HK-2 (cell line): ENCODE data around the gene RPP40.
A peak's percentile ranks its signal among the peaks of the same experiment; 100 is the strongest.

Source experiments
- DNase-seq: peaks from one replicate; pipeline ENCODE4 v3.0.0-alpha.2; 2018; ENCODE audit not compliant: unreplicated experiment

Gene RPP40

GRCh38 chr6:4969609-4970285 is 34.1 kb downstream of the RPP40 start:
- no peak for DNase-seq

DNA sequence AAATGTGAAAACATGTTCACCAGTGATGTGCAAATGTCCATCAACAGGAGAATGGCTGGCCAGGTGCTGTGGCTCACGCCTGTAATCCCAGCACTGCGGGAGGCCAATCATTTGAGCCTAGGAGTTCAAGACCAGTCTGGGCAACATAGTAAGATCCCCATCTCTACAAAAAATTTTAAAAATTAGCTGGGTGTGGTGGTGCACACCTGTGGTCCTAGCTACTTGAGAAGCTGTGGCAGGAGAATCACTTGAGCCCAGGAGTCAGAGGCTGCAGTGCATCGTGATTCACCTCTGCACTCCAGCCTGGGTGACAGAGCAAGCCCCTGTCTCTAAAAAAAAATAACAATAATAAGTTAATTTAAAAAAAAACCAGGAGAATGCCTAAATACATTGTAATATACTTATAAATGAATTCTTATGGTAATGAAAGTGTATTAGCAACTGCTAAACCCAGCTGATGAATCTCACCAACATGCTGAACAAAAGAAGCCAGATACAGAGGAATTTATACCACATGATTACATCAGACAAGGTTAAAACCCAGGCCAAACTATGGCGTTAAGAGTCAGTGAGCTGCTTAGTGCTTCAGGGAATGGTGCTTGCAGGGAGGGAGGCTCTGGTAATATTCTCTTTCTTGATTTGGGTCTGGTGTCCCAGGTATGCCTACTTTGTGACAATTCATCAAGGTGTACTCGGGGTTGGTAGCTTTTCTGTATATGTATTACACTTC is 36.4 kb downstream of the RPP40 start:
- DNase-seq = no peak

DNA sequence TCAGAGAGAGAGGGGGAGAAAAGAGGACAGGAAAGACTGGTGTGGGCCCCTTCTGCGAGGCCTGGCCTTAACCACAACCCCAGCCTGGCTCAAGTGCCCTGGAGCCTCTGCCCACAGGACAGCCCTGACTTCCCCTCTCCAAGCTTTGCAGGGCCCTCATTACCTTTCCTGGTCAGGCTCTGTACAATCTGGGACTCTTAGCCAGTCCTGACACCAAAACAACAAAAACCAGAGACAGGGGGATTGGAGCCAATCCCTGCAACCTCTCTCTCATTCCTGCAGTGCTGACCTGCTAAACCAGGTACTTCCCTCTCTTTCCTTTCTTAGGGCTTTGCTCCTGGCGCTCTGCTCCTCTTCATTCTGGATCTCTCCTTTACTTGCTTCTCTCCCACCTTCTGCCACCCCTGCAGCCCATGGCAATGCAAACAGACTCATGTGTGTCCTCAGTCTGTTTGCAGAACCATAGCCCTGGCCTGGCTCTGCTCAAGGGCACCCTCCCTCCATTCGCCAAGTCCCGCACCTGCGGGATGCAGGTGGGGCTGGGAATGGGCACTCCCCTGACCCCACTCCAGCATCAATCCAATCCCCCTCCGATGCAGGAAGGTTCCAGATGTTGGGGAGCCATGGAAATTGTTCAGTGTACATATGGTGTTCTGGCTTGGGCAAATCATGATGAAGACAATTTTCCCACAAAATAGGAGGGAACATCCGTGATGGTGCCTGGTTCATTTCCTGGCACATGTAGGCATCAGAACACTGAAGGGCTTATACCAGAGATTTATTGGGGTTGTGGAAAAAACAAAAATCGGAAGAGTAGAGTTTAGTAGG is 38.1 kb downstream of the RPP40 start:
- no peak for DNase-seq

- DNase-seq = no peak
These were observed 38.9 kb downstream of the RPP40 start for GRCh38 chr6:4964675-4965561.

DNA sequence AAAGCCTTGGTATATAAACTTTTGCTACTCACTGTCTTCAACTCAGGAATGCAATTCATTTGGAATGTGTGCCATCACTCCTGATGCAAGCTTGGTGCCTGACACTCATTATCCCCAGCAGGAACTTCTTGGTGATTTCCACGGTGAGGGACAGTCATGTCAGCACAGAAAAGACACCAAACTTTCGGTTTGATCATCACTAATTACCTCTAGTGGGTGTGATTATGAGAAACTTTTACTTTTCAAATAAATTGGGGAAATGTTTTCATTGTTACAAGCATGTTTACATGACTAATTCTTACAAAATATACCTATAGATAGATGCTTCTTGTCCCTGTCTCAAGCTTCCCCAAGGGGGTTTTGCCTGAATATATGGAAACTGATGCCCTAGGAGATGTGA is 40.9 kb downstream of the RPP40 start:
- no peak for DNase-seq

- DNase-seq = no peak
These were observed 42.3 kb downstream of the RPP40 start for GRCh38 chr6:4961322-4962168.

- DNase-seq = no peak
These were observed 45.2 kb downstream of the RPP40 start for GRCh38 chr6:4958624-4959023.

GRCh38 chr6:4957521-4958231 is 46.2 kb downstream of the RPP40 start:
- peak; percentile 21 for DNase-seq

GRCh38 chr6:4956625-4957024 is 47.2 kb downstream of the RPP40 start:
- DNase-seq = no peak

- no peak for DNase-seq
These were observed 50.4 kb downstream of the RPP40 start for GRCh38 chr6:4953440-4953839.

GRCh38 chr6:4950836-4951533 is 52.9 kb downstream of the RPP40 start:
- no peak for DNase-seq

DNA sequence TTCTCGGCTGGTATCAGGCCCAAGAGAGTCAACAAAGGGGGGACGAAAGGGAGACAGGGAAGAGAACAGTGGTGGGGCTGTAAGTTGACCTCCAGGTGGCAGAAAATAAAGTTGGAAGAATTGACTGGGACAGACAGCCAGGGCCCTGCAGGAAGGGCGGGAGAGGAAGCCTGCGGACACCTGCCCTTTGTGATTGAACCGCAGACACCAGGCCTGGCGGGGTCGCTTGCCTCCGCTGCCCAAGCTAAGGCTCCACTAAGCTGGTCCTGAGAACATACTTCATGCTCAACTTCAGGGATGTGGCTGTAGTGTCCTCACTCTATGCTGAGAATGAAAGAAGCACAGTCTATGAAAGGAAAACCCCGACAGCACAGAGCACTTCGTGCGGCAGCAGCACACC is 53.8 kb downstream of the RPP40 start:
- no peak for DNase-seq

DNA sequence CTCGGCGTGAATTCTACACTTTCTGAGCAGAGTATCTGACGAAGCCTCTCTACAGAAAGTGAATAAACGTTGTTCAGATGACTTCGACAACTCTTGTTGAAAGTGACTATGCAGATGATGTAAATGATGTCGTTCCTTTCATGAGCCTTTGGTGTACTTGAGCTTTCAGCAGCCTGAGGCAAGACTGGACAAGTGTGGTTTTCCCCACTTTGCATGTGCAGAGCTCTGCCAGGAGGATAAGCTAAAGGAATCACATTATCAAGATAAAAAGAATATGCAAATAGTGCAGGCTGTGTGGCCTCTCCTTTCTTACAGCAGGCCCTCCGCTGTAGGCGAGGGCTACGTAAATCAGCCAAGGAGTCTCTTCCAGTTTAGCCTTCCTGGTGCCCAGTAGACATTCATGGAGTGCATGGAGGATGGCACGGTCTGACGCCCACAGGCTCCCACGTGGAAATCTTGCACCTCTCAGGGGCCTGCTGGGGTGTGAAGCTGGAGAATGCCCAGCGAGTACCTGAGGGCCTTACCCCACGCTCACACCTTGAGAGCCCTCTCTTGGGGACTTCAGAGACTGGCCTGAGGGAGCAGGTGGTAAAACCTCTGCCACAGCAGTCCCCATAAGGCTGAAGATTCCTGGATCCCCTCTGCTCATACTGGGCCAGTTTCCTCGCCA is 54.9 kb downstream of the RPP40 start:
- DNase-seq = no peak

GRCh38 chr6:4947716-4948115 is 56.1 kb downstream of the RPP40 start:
- DNase-seq = no peak

- no peak for DNase-seq
These were observed 57.3 kb downstream of the RPP40 start for GRCh38 chr6:4946521-4946920.
